ENCODE data around the gene SWT1.
"Not testable (repeated sequence)": the region's sequence is repeated elsewhere in the genome, so short reads cannot be mapped to it uniquely, and the experiment has no call there.

SWT1 gene

GRCh38 chr1:185321104-185321503, 164.1 kb downstream of the SWT1 start:
- DNase-seq (ENCODE audit: low read depth): not testable (repeated sequence)

GRCh38 chr1:185321653-185322221, 164.8 kb downstream of the SWT1 start:
- DNase-seq (ENCODE audit: low read depth): not testable (repeated sequence)

- DNase-seq (ENCODE audit: low read depth): no peak
Measured at GRCh38 chr1:185322636-185323035, 165.7 kb downstream of the SWT1 start.

- no peak for DNase-seq (ENCODE audit: low read depth)
Measured at GRCh38 chr1:185324118-185324517, 167.2 kb downstream of the SWT1 start.

GRCh38 chr1:185325413-185325812, 168.4 kb downstream of the SWT1 start:
- no peak for DNase-seq (ENCODE audit: low read depth)

- no peak for DNase-seq (ENCODE audit: low read depth)
Measured at GRCh38 chr1:185328255-185328654, 171.3 kb downstream of the SWT1 start.

- no peak for DNase-seq (ENCODE audit: low read depth)
Measured at GRCh38 chr1:185334182-185334581, 177.2 kb downstream of the SWT1 start.

- no peak for DNase-seq (ENCODE audit: low read depth)
Measured at GRCh38 chr1:185337246-185337645, 180.3 kb downstream of the SWT1 start.

GRCh38 chr1:185338719-185339622, 182.0 kb downstream of the SWT1 start:
- no peak for DNase-seq (ENCODE audit: low read depth)

- DNase-seq (ENCODE audit: low read depth): no peak
Measured at GRCh38 chr1:185341196-185341781, 184.3 kb downstream of the SWT1 start.

Measured in activated T-cell treated with anti-CD3 and anti-CD28 coated beads for 1 hour (primary cell).